ENCODE data around the gene SPOCK1.

Gene SPOCK1

DNA sequence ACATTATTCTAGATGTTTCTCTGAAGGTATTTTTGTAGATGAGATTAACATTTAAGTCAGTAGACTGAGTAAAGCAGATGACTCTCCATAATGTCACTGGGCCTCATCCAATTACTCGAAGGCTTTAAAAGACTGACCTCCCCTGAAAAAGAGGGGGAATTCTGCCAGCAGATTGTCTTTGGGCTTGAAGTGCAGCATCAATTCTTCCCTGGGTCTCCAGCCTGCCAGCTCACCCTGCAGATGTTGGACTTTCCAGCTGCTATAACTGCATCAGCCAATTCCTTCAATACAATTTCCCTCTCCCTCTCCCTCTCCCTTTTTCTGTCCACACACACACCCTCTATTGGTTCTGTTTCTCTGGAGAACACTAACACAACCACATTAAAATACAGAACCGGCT lies 472.8 kb downstream of the SPOCK1 start:
- TF ChIP-seq, protein P1, sequence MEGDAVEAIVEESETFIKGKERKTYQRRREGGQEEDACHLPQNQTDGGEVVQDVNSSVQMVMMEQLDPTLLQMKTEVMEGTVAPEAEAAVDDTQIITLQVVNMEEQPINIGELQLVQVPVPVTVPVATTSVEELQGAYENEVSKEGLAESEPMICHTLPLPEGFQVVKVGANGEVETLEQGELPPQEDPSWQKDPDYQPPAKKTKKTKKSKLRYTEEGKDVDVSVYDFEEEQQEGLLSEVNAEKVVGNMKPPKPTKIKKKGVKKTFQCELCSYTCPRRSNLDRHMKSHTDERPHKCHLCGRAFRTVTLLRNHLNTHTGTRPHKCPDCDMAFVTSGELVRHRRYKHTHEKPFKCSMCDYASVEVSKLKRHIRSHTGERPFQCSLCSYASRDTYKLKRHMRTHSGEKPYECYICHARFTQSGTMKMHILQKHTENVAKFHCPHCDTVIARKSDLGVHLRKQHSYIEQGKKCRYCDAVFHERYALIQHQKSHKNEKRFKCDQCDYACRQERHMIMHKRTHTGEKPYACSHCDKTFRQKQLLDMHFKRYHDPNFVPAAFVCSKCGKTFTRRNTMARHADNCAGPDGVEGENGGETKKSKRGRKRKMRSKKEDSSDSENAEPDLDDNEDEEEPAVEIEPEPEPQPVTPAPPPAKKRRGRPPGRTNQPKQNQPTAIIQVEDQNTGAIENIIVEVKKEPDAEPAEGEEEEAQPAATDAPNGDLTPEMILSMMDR (IDR thresholded peaks at IDR 0.05; ENCODE audit: control insufficient read depth, extremely low read depth, insufficient read depth) = no peak
- no peak for DNase-seq (ENCODE audit: low read depth)

DNA sequence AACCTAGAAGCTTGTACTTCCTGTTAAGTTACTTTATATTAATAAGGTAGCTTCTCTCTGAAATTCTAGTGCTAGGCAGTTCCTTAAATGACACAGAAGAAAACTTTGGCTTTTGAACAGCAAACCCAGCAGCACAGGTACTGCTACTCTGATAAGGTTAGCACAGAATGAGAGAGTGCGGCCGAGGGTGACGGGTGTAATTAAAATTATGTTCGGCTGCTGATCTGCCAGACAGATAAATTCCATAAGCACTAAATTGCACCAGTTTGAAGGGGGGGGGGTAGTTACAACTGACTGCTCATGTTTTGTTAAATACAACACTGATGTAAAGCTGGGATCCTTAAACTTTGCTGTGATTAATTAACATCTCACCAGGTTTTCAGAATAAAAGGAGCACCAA lies 475.1 kb downstream of the SPOCK1 start:
- TF ChIP-seq, protein P1 (IDR thresholded peaks at IDR 0.05; ENCODE audit: control insufficient read depth, extremely low read depth, insufficient read depth) = no peak
- H3K4me3 ChIP-seq (ENCODE audit: low read depth, low read length) = no peak overlapping the region
- no peak for DNase-seq (ENCODE audit: low read depth)

More for the DNA sequence above, 472.8 kb downstream of the SPOCK1 start:
- no peak overlapping the region for H3K4me3 ChIP-seq (ENCODE audit: low read depth, low read length)

DNA sequence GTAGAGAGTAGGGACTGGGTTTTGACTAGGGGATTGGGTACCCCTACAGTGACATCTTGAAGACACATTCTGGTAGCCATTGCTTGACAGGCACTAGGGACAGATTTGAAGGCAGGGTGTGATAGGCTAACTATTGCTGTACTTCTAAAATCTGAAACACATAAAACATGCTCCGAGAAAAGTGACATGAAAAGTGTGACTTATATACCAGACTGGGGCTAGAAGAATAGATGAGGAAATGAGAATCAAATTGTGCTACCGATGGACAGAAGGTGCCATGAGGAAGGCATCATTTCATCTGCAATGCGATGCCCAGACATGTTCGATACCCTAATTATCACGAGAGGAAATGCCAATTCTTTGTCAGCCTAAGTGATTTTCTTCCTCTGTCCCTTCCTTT lies 475.8 kb downstream of the SPOCK1 start:
- DNase-seq (ENCODE audit: low read depth) = no peak
- TF ChIP-seq, protein P1 (IDR thresholded peaks at IDR 0.05; ENCODE audit: control insufficient read depth, extremely low read depth, insufficient read depth) = no peak
- H3K4me3 ChIP-seq (ENCODE audit: low read depth, low read length) = no peak overlapping the region

DNA sequence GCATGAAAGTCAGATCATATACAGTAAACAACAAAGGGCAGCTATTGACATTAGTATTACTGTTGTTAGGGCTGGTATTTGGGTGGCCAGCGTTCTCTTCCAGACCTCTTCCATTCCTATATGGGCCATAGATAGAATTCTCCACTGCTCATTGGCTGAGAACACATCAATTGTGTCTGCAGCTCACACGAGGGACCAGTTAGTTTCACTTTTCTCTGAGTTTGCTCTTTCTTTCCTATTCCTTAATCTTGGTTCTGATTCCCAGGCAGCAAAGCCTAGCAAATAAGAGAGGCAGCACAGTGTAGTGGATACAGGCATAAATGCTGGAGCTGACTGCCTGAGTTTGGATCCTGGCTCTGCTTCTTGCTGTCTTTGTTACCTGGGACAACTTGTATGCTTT lies 476.4 kb downstream of the SPOCK1 start:
- no peak overlapping the region for H3K4me3 ChIP-seq (ENCODE audit: low read depth, low read length)
- no peak for DNase-seq (ENCODE audit: low read depth)
- TF ChIP-seq, protein P1 (IDR thresholded peaks at IDR 0.05; ENCODE audit: control insufficient read depth, extremely low read depth, insufficient read depth) = no peak

DNA sequence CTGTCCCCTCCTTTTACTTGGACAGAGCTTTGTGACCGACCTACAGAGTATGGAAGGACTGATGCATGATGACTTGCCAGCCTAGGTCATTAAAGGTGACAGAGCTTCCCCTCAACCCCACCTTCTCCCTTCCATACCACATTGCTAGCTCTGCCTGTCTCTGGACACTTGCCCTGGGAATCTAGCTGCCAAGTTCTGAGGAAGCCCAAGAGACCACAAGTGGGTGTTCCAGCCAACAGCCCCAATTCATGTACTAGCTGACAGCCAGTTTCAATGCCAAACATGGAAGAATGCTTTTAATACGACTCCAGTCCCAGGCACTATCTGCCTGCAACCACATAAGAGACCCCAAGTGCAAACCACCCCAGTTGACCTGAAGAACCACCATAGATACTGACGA lies 477.1 kb downstream of the SPOCK1 start:
- TF ChIP-seq, protein P1 (IDR thresholded peaks at IDR 0.05; ENCODE audit: control insufficient read depth, extremely low read depth, insufficient read depth) = no peak
- no peak overlapping the region for H3K4me3 ChIP-seq (ENCODE audit: low read depth, low read length)
- DNase-seq (ENCODE audit: low read depth) = no peak

DNA sequence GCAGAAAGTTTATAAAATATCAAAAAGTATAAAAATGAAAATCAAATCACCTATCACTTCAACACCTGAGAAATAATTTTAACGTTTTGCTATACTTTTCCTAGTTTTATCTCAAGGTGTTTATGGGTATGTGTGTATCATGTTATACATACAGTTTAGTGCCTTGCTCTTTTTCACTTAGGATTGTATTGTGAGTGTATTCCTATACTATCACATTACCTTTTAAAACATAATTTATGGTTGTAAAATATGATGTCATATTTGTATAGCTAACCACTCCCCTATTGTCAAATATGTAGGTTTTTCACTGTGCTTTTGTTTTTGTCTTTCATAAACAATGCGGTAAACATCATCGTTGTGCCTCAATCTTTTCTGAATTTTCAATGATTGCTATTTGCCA lies 479.9 kb downstream of the SPOCK1 start:
- DNase-seq (ENCODE audit: low read depth) = no peak
- TF ChIP-seq, protein P1 (IDR thresholded peaks at IDR 0.05; ENCODE audit: control insufficient read depth, extremely low read depth, insufficient read depth) = no peak

DNA sequence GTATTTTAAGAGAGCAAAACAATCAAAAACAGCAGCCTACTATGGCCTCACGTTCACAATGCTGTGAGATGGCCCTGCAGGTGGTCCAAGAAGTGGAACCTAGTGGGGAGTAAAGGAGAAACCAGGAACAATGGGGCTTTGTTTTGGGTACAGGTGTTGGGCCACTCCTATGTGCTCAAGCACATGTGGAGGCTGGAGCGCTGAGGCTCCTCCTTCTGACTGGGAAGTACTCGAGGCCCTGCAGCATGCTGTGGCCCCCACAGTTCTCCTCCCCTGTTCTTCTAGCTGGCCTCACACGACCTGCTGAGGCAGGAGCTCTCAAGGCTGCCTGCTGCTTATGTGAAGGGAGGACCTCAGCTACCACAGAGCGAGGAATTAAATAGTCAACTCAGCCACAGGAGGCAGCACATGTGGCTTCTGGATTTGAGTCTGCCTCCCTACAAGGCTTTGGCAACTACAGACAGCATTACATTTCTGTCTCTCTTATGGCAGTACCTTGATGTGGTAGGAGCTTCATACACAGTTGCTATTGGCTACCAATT lies 482.3 kb downstream of the SPOCK1 start:
- TF ChIP-seq, protein P1 (IDR thresholded peaks at IDR 0.05; ENCODE audit: control insufficient read depth, extremely low read depth, insufficient read depth) = peak; percentile 8; the same call in 1 of the 2 replicates
- H3K4me3 ChIP-seq (ENCODE audit: low read depth, low read length) = no peak overlapping the region
- no peak for DNase-seq (ENCODE audit: low read depth)

More for the DNA sequence above, 479.9 kb downstream of the SPOCK1 start:
- H3K4me3 ChIP-seq (ENCODE audit: low read depth, low read length) = no peak overlapping the region
